HG03378 (cell line): ENCODE measurements around the gene LILRB1.
A peak's percentile ranks its signal among the peaks of the same experiment; 100 is the strongest.
"Not testable (repeated sequence)": the region's sequence is repeated elsewhere in the genome, so short reads cannot be mapped to it uniquely, and the experiment has no call there.

ENCODE experiments used
- ATAC-seq: cut with Tn5 transposase; IDR thresholded peaks from one replicate; pipeline ENCODE4 v1.9.1; 2021; ENCODE audit warnings: mild to moderate bottlenecking, moderate library complexity; ENCODE audit not compliant: unreplicated experiment

The LILRB1 gene

DNA sequence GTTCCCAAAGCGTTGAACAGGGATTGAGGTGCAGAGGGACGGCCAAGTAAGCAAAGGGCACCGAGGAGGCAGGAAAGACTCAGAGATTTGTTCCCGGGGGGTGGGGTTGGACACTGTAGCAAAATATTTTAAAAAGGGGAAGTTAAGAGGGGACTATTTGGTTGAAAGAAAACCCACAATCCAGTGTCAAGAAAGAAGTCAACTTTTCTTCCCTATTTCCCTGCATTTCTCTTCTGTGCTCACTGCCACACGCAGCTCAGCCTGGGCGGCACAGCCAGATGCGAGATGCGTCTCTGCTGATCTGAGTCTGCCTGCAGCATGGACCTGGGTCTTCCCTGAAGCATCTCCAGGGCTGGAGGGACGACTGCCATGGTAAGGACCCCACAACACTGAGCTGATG lies at the start of gene LILRB1:
LILRB1 (plus strand) TSS at position 223 of the 400 bp plus-strand sequence. CDS start 590 bp downstream, outside the sequence.
- ATAC-seq, result not testable (repeated sequence)

DNA sequence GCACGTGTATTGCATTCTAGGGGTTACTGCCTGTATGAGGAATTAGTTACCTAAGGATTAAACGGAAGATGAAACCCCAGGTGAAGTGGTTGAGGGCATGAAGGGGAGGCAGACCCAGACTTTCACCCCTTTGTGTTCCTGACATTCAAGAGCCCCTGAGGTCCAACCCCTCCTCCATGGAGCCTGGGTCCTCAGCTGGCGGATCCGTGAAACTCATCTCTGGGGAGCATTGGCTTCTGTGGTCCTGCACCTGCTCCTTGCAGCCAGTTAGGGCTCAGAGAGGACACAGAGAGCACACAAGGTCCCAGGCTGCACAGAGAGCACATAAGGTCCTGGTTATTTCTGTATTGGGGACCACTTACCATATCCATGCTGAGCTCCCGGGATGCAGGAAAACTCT lies 43.9 kb upstream of the LILRB1 start:
- ATAC-seq, result no peak

DNA sequence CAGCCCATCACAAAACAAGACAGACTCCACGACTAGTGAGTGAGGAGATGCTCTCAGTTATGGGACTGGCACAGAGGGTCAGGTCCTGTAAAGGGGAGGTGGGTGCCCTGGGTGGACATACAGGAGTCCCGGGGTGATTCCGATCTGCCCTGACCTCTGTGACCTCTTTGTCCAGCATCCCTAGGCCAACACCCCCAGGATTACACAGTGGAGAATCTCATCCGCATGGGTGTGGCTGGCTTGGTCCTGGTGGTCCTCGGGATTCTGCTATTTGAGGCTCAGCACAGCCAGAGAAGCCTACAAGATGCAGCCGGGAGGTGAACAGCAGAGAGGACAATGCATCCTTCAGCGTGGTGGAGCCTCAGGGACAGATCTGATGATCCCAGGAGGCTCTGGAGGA lies 43.3 kb upstream of the LILRB1 start:
- ATAC-seq, result no peak

GRCh38 chr19:54593445-54593844 lies 36.8 kb upstream of the LILRB1 start, which contains the start of gene LILRA1:
Gene LILRA1 (plus strand): TSS chr19:54593632. CDS start chr19:54594245, 613 bp downstream.
- not testable (repeated sequence) for ATAC-seq

DNA sequence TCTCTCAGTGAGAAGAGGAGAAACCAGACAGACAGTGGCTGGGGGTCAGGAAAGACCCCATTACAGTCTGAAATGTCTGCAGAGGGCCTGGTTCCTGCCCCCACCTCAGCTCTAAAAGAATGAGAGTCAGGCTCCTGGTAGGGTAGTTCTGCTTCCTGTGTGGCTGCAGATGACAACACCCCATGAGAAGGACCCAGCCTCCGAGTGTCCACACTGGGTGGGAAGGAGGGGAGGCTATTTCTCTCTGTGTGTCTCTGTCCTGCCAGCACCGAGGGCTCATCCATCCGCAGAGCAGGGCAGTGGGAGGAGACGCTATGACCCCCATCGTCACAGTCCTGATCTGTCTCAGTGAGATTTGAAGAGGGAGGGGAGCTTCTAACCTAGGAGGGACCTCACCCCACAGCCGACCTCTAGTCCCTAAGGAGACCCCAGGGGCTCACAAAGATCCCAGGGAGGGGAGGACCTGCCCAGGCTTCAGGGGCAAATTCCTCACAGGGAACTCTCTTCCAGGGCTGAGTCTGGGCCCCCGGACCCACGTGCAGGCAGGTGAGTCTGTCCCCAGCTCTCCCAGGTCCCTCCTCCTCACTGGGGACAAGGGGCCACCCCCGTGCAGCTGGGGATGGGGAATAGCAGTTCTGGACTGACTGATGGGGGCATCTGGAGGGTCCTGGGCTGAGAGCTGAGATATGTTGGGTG lies 36.2 kb upstream of the LILRB1 start:
- ATAC-seq, result not testable (repeated sequence)

DNA sequence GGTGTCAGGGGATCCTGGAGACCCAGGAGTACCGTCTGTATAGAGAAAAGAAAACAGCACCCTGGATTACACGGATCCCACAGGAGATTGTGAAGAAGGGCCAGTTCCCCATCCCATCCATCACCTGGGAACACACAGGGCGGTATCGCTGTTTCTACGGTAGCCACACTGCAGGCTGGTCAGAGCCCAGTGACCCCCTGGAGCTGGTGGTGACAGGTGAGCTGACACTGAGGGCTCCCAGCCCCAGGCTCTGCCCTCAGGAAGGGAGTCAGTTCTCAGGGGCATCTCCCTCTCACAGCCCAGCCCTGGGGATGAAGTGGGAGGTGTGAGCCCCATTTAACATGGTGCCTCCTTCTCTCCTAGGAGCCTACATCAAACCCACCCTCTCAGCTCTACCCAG lies 35.5 kb upstream of the LILRB1 start:
- ATAC-seq, result no peak

DNA sequence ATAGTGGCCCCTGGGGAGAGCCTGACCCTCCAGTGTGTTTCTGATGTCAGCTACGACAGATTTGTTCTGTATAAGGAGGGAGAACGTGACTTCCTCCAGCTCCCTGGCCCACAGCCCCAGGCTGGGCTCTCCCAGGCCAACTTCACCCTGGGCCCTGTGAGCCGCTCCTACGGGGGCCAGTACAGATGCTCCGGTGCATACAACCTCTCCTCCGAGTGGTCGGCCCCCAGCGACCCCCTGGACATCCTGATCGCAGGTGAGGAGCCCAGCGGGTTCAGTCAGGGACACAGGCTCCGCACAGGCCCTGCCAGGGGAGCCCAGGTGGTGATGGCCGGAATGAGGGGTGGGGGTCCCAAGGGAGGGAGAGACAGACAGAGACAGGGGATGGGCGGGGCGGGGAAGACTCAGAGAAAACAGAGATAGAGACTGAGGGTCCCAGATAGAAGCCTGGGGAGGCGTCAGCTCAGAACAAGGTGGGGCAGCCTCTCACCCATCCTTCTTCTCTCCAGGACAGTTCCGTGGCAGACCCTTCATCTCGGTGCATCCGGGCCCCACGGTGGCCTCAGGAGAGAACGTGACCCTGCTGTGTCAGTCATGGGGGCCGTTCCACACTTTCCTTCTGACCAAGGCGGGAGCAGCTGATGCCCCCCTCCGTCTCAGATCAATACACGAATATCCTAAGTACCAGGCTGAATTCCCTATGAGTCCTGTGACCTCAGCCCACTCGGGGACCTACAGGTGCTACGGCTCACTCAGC lies 34.4 kb upstream of the LILRB1 start:
- not testable (repeated sequence) for ATAC-seq

- ATAC-seq, result no peak
Observed at GRCh38 chr19:54600212-54600611, 30.1 kb upstream of the LILRB1 start.

DNA sequence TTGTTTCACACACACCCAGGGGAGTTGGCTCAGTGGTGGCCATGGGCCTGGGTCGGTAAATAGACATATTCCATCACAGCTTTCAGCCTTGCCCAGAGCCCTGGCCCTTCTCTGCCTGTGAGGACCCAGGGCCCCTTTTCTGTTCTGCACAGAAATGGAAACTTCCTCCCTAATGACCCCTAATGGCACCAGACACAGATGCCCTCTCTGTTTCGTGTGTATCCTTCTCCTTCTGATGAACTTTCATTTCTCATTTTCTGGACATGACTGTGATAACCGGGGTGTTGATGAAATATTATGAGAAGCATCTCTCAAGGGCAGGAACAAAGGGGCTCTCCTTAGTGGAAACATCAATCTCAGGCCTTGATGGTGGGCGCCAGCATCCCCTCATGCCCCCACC lies 24.1 kb upstream of the LILRB1 start:
- ATAC-seq, result no peak

GRCh38 chr19:54606891-54607784 lies 23.1 kb upstream of the LILRB1 start:
- no peak for ATAC-seq

GRCh38 chr19:54607785-54608150 lies 22.5 kb upstream of the LILRB1 start:
- ATAC-seq, result no peak

DNA sequence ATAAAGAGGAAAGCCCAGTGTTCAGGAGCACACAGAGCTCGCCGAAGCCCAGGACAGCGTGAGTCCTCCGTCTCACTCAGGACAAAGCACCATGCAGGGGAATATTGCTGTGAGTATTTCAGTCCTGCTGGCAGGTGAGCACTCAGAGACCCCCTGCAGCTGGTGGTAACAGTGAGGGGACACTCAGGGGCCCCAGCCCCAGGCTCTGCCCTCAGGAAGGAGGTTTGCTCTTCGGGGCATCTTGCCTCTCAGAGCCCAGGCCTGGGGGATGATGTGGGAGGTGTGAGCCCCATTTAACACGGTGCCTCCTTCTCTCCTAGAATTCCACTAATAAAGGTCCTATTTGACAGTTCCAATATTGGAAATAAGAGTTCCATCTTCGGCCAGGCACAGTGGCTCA lies 22.1 kb upstream of the LILRB1 start:
- ATAC-seq, result no peak

GRCh38 chr19:54608792-54609191 lies 21.5 kb upstream of the LILRB1 start:
- no peak for ATAC-seq

DNA sequence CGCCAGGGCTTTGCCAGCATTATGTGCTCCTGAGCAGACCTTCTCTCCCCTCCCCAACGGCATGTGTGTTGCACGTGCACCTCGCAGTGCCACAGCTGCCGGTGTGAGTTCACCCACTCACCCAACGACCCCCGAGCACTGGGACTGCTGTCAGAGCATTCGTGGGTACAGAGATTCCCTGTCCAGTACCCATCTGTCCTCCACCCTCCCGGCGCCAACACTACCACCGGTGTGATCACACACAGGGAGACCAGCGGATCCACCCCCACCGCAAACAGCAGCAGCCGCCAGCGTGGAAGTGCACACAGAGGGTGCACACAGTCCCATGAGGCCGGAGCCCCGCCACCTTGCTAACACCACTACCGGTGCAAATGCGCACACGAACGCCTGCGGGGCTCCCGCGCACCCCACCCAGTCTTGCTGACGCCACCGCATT lies 20.9 kb upstream of the LILRB1 start:
- ATAC-seq, result no peak

DNA sequence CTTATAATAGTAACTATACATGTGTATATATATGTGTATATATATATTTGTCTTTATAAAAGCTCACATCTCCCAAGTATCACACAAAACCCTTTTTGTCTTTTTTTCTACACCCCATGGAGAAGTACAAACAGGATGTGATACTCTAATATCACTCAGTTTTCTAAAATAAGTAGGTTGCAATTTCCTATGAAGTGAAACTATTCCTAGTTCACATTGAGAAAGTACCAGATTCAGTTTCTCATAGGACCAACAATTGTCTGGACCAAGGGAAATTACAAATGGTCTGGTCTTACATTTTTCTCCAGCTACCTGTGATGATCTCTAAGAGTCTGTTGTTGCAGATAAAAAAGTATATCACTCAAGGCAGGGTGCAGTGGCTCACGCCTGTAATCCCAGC lies 17.9 kb upstream of the LILRB1 start:
- ATAC-seq, result no peak

GRCh38 chr19:54614726-54615125 lies 15.6 kb upstream of the LILRB1 start:
- ATAC-seq, result no peak

DNA sequence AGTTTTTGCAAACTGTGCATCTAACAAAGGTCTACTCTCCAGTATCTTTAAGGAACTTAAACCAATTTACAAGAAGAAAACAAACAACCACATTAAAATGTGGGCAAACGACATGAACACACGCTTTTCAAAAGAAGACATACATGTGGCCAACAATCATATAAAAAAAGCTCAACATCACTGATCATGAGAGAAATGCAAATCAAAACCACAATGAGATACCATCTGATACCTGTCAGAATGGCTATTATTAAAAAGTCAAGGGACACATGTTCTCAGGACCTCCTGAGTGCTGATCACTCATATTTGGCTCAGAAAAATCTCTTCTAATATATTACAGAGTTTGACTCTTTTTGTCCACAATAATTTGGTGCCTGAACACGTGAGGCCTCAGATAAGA lies 14.2 kb upstream of the LILRB1 start:
- ATAC-seq, result peak; percentile 39

DNA sequence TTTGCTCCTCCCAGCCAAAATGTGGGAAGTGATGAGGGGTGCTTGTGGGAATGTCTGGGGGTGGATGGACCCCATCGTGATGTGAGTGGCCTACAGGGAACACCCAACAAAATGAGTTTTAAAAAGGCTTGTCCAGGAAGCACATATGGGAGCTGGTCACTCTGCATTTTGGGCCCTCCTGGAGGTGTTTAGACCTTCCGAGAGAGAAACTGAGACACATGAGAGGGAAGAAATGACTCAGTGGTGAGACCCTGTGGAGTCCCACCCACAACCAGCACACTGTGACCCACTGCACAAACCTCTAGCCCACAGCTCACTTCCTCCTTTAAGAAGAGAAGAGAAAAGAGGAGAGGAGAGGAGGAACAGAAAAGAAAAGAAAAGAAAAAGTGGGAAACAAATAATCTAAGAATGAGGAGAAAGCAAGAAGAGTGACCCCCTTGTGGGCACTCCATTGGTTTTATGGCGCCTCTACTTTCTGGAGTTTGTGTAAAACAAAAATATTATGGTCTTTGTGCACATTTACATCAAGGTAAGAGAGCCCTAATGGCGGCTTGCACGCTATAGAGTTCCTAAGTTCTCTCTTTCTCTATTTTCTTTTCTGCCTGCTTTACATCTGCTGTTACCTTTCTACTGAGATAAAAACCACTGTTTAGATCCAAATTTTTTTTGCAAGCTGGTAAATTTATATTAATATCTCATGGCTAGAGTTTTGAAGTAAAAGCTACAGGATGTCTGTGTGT lies 13.3 kb upstream of the LILRB1 start:
- peak; percentile 79 for ATAC-seq

DNA sequence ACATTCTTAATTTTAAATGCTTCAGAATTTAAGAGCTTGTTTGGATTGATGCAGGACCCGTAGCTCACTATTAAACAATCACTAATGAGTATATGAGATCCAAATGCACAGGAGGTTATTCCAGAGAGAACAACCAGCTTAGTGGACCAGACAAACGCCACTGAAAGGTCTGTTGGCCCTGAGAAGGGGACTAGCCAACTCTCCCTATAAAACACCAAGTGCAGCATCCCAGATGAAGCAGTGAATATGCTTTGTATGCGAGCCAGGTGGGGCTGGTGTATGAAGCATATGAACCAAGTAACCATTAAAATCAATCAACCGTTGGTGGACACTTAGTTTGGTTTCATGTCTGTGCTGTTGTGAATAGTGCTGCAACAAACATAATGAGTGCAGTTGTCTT lies 9.8 kb upstream of the LILRB1 start:
- no peak for ATAC-seq

DNA sequence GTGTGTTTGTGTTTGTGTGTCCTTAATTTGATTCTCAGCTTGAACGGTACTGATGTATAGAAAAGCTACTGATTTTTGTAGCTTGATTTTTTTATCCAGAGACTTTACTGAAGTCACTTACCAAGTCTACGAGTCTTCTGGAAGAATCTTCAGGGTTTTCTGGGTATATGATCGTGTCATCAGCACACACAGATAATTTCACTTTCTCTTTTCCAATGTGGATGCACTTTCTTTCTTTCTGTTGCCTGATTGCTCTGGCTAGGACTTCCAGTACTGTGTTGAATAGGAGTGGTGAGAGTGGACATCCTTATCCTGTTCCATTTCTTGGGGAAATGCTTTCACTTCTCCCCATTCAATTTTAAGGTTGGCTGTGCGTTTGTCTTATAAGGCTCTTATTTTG lies 7.9 kb upstream of the LILRB1 start:
- no peak for ATAC-seq

DNA sequence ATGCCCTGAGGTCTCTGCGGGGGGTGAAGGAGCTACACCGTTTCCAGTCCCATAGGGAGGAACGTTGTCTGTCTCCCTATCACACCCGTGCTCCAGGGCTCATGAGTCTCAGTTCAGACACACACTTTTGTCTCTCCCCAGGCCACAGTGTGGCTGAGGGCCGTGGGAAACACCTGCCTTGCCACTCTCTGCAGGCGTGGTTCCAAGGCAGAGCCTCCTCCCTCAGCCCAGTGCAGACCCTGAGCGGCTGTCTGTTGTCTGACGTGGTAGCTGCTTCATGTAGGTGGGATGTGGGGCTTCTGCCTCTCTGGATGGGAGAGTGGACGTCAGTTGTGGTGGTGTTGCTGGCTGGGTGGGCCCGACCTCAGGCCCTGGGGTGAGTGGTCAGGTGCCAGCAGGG lies 6.0 kb upstream of the LILRB1 start:
- ATAC-seq, result not testable (repeated sequence)
